Fibroblast of gingiva (primary cell): Measurements from ENCODE around the gene TSACC.

Source experiments
- DNase-seq: peaks from one replicate; pipeline ENCODE4 v3.0.0-alpha.2; 2011; ENCODE audit warnings: low read depth

The TSACC gene

DNA sequence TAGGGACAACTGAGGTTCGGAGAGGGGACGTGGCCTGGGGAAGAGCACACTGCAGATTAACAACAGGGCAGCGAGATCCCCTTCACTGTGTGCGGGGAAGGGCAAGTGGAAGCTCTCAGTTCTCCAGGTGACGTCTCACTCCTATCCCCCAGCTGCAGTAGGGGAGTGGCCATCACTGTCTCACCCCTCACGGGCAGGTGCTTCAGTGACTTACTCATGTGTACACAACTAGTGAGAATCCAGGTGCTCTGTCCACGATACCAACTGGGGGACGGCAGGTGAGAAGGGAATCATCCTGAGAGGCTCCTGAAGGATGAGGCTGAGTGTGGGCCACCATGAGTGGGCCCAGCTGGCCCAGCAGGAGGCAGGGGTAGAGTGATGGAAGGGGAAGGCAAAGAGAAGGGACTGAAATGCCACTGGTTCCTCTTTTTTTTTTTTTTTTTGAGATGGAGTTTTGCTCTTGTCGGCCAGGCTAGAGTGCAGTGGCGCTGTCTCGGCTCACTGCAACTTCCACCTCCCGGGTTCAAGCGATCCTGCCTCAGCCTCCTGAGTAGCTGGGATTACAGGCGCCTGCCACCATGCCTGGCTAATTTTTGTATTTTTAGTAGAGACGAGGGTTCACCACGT lies 56.6 kb downstream of the TSACC start:
- DNase-seq: no peak
